Panc1 (cell line): ENCODE measurements around the gene CYP4V2. TPM values are rescaled to one million over a fixed set of nuclear protein-coding genes. Genes with fewer than 3 reads are reported as not detected.

Experiments
- ATAC-seq: fragments of 200-7000 bp; cut with Tn5 transposase; 2 replicates; pipeline ENCODE4 v1.9.1; 2020; ENCODE audit warnings: mild to moderate bottlenecking, moderate library complexity
- BruUV-seq: library from RNA; stranded (reverse); fragments of 400-500 nt; replicated peaks from 2 replicates; lab custom pipeline; 2021; lab: Mats Ljungman, UMichigan
- CTCF ChIA-PET: fragments of 300-600 bp; sonication (Branson Sonifier 250); formaldehyde crosslinking; loops from one replicate; lab custom pipeline; 2022; ENCODE audit warnings: antibody characterized with exemption; lab: Charles Lee
- POLR2A ChIA-PET: fragments of 300-600 bp; sonication (Branson Sonifier 250); formaldehyde crosslinking; loops from one replicate; lab custom pipeline; 2022; ENCODE audit warnings: antibody characterized with exemption; lab: Charles Lee
- DNase-seq: peaks from one replicate; pipeline ENCODE4 v3.0.0-alpha.2; 2010; ENCODE audit warnings: low read depth, low spot score
- H3K27ac ChIP-seq: 2 replicates; pipeline ENCODE4 v1.5.1; 2011; ENCODE audit warnings: mild to moderate bottlenecking, low read length, inconsistent platforms
- H3K27me3 ChIP-seq: fragments of 200-500 bp; sonication (Bioruptor generic); 2 replicates; pipeline ENCODE4 v1.6.0; 2014; ENCODE audit warnings: low read length, inconsistent platforms; ENCODE audit not compliant: control insufficient read depth, insufficient read depth
- H3K36me3 ChIP-seq: fragments of 200-500 bp; sonication (Bioruptor generic); 2 replicates; pipeline ENCODE4 v1.5.1; 2014; ENCODE audit warnings: inconsistent platforms, mild to moderate bottlenecking, low read length, moderate library complexity; ENCODE audit not compliant: control insufficient read depth, insufficient read depth
- H3K4me1 ChIP-seq: 2 replicates; pipeline ENCODE4 v1.5.1; 2011; ENCODE audit warnings: inconsistent platforms, mild to moderate bottlenecking, low read length, moderate library complexity; ENCODE audit not compliant: control insufficient read depth, insufficient read depth
- H3K4me3 ChIP-seq, 2 experiments: 2 replicates each; pipeline ENCODE4 v1.5.1; 2011 to 2012; ENCODE audit warnings: low read depth in 2 of 2, low read length in 2 of 2, mild to moderate bottlenecking in 2 of 2, inconsistent platforms in 1 of 2, moderate library complexity in 1 of 2
- H3K9me3 ChIP-seq: fragments of 200-500 bp; sonication (Bioruptor generic); 2 replicates; pipeline ENCODE4 v1.5.1; 2014; ENCODE audit warnings: low read depth, mild to moderate bottlenecking, inconsistent platforms, low read length, moderate library complexity; ENCODE audit not compliant: control insufficient read depth, insufficient read depth
- POLR2AphosphoS5 ChIP-seq: IDR thresholded peaks from 2 replicates; pipeline ENCODE4 v1.6.1; 2012; ENCODE audit warnings: mild to moderate bottlenecking, low read depth, low read length, moderate library complexity
- SIN3A ChIP-seq: IDR thresholded peaks from 2 replicates; pipeline ENCODE4 v1.6.1; 2012; ENCODE audit warnings: low read depth, mild to moderate bottlenecking, low read length, moderate library complexity, borderline replicate concordance; ENCODE audit not compliant: insufficient read depth
- TCF7L2 ChIP-seq: IDR thresholded peaks from 2 replicates; pipeline ENCODE4 v1.6.1; 2011; ENCODE audit warnings: mild to moderate bottlenecking, low read depth, low read length, inconsistent platforms
- in situ Hi-C: cut with HindIII; loops from 2 replicates; pipeline ENCODE4 v1.10.0; 2016; ENCODE audit warnings: low sequenced_read_pairs, low pct_unique_long_range_greater_than_20kb
- intact Hi-C: fragments of 100-400 bp; cut with micrococcal nuclease; formaldehyde crosslinking; loops from one replicate; pipeline ENCODE4 v1.10.0; 2022; ENCODE audit not compliant: unreplicated experiment
- total RNA-seq: library from RNA; stranded (reverse); gene quantifications from one replicate; pipeline ENCODE4 v1.2.1, GENCODE V29; 2021; ENCODE audit not compliant: unreplicated experiment
- TF ChIP-seq, protein P1 (sequence below): fragments of 450-650 bp; IDR thresholded peaks from 2 replicates; pipeline ENCODE4 v1.5.1; 2017; ENCODE audit warnings: mild to moderate bottlenecking
- TF ChIP-seq, protein P2 (sequence below), 2 experiments: IDR thresholded peaks; 2 replicates each; pipeline ENCODE4 v1.6.1; 2011 to 2012; ENCODE audit warnings: low read depth in 2 of 2, control low read depth in 1 of 2, low read length in 1 of 2, mild to moderate bottlenecking in 1 of 2, moderate library complexity in 1 of 2; ENCODE audit not compliant: insufficient read depth in 1 of 2

CYP4V2 gene
- total RNA-seq, 1 experiment from 2014 or later, result 1.1 TPM

DNA sequence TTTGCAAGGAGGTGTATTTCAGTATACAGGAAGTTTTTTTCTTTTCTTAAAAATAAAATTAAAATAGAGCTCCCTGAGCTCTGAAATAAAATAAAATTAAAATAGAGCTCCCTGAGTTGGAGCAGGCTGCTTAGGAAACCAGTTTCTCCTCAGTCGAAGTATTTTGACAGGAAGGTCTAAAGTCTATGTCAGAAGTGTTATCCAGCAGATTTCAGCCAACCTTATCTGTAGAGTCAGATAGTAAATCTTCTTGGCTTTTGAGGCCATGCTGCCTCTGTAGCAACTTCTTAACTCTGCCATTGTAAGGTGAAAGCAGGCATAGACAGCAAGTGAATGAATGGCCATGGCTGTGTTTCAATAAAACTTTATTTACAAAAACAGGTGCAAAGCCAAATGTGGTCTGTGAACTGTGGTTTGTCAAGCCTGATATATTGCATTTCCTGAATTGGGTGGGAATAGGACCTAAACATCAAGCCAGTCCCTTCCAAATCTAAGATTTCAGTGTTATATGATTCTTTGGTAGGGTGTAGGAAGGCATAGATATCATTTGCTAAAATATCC, 26.4 kb downstream of the CYP4V2 start:
- Histone ChIP-seq H3K27ac (no peak overlapping the region), H3K9me3 (no peaks in the 10 kb centered on the region), H3K27me3 (no peaks in the 10 kb centered on the region), H3K4me3 (no peak overlapping the region), H3K36me3 (no peaks in the 10 kb centered on the region), H3K4me1 (no peaks in the 10 kb centered on the region)
- DNase-seq (no peak), ATAC-seq (no peak)
- in situ Hi-C loops (no loop called here), intact Hi-C loops (no loop called here)
- TF ChIP-seq TCF7L2, result no peak
- TF ChIP-seq, protein P1, sequence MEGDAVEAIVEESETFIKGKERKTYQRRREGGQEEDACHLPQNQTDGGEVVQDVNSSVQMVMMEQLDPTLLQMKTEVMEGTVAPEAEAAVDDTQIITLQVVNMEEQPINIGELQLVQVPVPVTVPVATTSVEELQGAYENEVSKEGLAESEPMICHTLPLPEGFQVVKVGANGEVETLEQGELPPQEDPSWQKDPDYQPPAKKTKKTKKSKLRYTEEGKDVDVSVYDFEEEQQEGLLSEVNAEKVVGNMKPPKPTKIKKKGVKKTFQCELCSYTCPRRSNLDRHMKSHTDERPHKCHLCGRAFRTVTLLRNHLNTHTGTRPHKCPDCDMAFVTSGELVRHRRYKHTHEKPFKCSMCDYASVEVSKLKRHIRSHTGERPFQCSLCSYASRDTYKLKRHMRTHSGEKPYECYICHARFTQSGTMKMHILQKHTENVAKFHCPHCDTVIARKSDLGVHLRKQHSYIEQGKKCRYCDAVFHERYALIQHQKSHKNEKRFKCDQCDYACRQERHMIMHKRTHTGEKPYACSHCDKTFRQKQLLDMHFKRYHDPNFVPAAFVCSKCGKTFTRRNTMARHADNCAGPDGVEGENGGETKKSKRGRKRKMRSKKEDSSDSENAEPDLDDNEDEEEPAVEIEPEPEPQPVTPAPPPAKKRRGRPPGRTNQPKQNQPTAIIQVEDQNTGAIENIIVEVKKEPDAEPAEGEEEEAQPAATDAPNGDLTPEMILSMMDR, result no peak
- ChIA-PET POLR2A (no interaction called here), CTCF (no interaction called here)
- BruUV-seq, result no TSS peak

DNA sequence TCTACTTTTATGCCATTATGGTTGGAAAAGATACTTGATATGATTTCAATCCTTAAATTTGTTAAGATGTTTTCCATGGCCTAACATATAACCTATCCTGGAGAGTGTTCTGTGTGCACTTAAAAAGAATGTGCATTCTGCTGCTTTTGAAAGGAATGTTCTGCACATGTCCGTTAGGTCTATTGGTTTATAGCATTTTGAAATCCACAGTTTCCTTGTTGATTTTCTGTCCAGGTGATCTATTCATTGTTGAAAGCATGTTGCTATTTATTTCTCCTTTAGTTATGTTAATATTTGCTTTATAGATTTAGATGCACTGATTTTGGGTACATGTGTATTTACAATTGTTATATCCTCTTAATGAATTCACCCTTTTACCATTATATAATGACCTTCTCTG, 30.3 kb downstream of the CYP4V2 start:
- in situ Hi-C loops (no loop called here), intact Hi-C loops (no loop called here)
- DNase-seq (no peak), ATAC-seq (no peak)
- Histone ChIP-seq H3K27me3 (no peaks in the 10 kb centered on the region), H3K36me3 (no peaks in the 10 kb centered on the region), H3K4me3 (no peak overlapping the region), H3K4me1 (no peaks in the 10 kb centered on the region), H3K27ac (no peak overlapping the region), H3K9me3 (no peaks in the 10 kb centered on the region)
- CTCF ChIA-PET, result no interaction called here
- POLR2A ChIA-PET, result no interaction called here
- BruUV-seq, result no TSS peak
- TF ChIP-seq SIN3A, result no peak
- TF ChIP-seq, protein P1, result no peak
- TF ChIP-seq, protein P2, sequence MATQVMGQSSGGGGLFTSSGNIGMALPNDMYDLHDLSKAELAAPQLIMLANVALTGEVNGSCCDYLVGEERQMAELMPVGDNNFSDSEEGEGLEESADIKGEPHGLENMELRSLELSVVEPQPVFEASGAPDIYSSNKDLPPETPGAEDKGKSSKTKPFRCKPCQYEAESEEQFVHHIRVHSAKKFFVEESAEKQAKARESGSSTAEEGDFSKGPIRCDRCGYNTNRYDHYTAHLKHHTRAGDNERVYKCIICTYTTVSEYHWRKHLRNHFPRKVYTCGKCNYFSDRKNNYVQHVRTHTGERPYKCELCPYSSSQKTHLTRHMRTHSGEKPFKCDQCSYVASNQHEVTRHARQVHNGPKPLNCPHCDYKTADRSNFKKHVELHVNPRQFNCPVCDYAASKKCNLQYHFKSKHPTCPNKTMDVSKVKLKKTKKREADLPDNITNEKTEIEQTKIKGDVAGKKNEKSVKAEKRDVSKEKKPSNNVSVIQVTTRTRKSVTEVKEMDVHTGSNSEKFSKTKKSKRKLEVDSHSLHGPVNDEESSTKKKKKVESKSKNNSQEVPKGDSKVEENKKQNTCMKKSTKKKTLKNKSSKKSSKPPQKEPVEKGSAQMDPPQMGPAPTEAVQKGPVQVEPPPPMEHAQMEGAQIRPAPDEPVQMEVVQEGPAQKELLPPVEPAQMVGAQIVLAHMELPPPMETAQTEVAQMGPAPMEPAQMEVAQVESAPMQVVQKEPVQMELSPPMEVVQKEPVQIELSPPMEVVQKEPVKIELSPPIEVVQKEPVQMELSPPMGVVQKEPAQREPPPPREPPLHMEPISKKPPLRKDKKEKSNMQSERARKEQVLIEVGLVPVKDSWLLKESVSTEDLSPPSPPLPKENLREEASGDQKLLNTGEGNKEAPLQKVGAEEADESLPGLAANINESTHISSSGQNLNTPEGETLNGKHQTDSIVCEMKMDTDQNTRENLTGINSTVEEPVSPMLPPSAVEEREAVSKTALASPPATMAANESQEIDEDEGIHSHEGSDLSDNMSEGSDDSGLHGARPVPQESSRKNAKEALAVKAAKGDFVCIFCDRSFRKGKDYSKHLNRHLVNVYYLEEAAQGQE (IDR thresholded peaks at IDR 0.05; ENCODE audit: insufficient read depth in 1 of 2, low read depth in 2 of 2, low read length in 1 of 2), result no peak
- TF ChIP-seq TCF7L2, result no peak
- no peak for TF ChIP-seq POLR2AphosphoS5
